Stimulated activated CD4-positive, alpha-beta T cell treated with anti-CD3 and anti-CD28 coated beads, Interleukin-4, amount 100 ng/mL, for 1 hour (primary cell): ENCODE results near the gene TIMP2.
"Not testable (repeated sequence)": the region's sequence is repeated elsewhere in the genome, so short reads cannot be mapped to it uniquely, and the experiment has no call there.

ENCODE experiments used
- DNase-seq: peaks from one replicate; pipeline ENCODE4 v3.0.0-alpha.2; 2020

TIMP2 gene

DNA sequence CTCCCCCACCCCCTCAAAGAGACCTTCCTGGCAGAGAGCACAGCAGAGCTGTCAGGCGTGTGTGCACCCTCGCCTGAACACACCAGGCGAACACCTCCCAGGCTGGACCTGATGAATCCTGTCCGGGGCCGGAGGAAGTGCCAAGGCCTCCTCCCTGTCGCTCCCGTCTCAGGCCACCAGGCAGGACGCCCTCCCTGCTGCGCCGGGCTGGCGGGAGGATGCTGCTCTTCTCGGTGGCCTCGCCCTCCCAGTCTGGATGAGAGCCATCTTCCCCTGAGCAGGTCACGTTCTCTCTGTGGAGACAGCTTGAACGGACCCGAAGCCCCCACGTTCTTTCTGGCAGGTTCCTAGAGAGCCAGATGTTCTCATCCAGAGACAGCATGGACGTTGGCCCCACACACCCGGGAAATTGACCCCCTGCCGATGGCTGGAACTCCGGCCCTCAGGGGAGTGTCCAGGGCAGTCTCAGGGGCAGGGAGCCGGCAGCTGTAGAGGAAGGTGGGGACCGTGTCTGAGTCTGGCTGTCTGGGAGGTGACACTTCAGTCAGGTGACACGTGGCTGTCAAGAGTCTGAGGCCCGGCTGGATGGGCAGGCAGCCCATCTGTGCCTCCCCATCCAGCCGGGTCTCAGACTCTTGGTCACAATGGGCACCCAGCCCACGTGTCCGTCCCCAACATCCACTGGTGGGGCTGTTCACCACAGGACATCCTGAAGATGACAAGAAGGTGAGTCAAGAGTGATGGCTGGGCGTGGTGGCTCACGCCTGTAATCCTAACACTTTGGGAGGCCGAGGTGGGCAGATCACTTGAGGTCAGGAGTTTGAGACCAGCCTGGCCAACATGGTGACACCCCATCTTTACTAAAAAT, 5.0 kb upstream of the TIMP2 start:
- DNase-seq: no peak

DNA sequence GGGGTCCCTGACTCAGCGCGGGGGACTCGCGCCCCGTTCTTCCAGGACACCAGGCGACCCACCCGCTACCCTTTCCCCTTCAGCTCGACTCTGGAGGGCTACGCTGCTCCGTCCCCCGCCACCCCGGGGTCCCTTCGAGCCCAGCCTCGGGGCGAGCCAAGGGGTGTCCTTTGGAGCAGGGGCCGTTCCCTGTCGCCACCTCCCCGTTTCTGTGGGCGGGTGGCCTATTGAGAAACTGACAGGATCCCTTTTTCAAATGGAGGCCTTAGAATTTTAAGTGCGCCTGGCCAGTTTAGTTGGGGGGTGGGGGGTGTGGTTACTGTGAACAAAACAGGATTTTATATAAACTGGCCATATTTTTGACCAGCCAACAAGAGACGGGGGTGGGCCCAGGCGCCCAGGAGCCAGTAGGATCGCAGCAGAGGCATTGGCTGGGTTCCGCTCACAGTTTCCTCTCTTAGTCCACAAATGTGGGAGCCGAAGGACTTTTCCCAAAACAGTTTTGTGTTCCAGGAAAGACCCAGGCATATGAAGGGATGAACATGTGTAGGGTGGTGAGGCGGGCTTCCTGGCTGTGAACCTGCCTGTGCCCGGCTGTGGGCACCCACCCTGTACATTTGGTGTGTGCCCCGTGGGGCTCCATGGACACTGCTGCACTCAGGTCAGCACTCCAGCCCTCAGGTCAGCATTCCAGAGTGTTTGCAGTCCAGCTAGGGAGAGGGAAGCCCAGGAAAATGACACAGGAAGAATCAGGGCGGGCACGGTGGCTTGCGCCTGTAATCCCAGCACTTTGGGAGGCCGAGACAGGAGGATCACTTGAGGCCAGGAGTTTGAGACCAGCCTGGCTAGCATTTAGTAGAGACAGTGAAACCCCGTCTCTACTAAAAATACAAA, 722 bp upstream of the TIMP2 start:
- DNase-seq: no peak

DNA sequence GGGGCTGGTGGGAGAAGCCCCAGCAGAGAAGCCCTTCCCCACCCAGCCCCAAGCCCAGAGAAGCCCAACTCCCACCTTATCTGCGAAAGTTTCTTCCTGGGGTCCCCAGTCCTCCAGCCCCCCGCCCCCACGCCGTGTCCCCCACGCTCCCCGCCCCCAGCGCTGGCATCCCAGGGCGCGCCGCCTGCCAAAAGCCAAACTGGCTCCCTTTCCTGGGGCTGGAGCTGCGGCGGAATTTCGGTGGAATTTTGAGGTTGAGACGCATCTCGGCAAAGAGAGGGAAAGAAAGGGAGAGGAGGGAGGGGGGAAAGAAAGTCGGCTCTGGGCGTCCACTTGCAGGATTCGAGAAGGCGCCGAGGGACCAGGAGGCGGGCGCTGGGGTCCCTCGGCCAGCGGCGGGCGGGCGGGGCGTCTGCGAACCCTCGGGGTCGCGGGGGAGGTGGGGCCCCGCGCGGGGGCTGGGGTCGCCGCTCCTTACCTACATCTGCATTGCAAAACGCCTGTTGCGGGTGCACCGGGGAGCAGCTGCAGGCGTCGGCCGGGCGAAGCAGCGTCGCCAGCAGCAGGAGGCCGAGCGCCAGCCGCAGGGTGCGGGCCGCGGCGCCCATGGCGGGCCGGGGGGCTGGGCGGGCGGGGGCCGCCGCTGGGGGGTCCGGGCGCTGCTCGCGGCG, 571 bp downstream of the TIMP2 start:
- no peak for DNase-seq

DNA sequence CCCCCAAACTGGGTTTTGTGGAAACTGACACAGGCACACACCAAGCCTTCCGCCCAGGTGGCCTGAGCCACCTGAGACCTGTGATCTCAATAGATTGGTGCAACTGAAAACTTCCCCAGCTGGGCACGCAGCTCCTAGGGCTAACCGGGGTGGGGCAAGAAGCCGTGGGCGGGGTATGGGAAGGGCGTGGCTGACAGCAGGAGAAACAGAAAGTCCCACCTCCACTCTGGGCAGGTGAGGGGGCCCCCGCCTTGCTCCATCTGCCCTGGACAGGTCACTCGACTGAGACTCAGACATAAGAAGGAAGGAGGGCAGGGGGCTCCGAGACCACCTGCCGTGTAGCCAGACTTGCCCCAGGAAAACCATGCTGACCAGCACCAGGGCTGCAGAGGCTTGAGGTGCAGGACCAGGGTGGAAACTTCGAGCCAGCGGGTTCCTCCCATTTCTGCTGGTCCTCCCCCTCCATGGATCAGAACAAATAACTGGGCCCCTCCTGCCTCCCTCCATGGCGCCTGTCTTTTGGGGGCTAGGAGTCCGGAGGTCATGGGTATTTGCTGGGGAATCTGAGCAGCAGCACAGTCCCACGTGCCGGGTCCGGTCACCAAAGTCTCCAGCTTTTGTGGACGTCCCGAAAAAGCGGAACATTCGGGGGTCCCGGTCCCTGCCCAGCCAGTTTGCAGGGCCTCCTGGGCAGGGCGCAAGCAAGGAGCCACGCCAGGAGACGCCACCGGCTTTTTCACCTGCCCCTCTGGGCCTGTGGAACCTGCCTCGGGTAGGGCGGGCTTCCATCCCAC, 1.3 kb downstream of the TIMP2 start:
- DNase-seq: peak; percentile 53

DNA sequence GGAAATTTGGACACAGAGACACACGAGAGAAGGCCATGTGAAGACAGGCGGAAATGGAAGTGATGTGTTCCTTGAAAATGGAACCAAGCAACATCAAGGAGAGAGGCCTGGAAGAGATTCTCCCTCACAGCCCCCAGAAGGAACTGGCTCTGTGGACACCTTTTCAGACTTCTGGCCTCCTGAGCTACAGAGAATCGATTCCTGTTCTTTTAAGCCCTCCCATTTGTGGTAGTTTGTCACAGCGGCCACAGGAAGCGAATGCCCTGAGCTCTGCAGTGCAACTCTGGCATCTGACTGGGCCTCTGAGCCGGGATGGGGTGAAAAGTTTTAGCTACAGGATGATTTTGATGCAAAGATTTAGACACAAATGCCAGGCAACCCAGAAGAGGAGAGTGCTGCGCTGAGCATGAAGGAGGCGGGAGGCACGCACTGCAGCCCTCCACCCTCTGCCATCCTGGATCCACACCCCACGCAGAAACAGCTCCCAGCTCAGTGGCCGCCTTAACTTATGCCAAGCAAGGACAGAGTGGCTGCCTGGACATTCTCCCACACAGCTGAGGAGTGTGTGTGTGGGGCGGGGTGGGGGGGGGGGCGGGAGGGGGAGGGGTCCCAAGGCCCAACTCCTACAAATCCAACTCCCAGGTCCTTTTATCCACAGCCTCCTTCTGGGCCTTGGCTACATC, 2.2 kb downstream of the TIMP2 start:
- no peak for DNase-seq

DNA sequence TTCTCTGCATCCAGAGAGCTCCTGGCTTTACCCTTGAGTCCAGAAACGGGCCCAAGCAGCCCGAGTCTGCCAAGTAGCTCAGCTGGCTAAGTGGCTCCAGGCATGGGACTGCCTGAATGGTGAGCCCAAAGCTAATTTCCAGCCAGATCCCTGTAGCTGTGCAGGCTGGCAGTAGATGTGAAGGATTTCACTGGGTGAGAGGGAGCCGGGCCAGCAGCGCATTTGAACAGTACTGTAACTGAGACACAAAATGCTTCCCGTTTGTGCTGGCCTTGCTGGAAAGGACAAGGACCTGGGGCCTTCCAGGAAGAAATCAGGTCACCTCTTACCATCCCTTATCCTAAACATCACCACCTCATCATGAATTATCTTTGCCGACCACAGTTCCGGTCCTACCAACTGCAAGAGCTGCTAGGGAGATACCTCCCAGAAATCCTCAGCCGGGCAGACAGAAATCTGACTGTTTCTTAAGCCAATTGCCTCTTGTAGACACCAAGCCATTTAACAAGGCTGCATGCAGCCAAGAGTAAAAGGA, 3.7 kb downstream of the TIMP2 start:
- no peak for DNase-seq

DNA sequence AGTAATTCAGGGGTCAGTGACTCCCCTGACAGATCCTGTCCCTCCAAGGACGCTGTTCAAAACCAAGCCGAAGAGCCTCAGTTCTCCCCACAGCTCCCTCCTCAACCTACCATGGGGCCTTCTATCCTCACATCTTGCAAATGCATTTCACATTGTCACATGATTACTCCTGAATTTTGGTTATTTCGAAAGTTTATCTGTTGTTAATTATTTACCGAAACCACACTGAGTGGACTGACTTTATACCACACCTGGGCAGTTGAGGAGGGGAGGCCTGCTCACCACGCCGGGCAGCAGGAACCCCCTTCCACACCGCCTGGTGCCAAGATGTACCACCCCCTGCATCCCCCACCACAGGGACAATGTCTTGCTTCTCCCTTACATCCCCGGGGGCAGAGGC, 4.7 kb downstream of the TIMP2 start:
- no peak for DNase-seq

DNA sequence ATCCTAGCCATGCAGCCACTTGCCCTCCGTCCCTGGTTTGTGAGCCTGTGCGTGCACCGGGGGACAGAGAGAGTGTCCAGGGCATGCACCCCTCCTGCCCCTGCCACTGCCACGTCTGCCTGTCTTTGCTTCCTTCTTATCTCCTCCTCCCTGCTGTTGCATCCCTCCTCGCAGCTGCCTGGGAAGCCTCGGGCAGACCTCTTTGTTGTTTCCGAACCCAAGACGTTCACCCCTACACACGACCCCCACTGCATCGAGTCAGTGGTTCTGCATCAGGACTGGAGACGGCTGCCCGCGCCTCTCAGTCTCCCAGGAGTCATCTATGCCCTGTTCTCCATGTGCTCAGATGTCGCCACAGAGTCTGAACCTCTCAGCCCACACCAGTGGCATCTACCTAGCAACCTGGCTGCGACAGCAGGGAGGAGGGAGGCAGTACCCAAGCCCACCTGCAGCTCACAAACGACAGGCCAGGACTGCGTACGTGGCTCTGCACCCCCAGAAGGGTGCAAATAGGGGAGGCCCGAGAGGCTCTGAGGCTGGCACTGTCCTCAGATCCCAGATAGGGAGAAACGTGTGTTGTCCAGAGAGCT, 5.2 kb downstream of the TIMP2 start:
- no peak for DNase-seq

DNA sequence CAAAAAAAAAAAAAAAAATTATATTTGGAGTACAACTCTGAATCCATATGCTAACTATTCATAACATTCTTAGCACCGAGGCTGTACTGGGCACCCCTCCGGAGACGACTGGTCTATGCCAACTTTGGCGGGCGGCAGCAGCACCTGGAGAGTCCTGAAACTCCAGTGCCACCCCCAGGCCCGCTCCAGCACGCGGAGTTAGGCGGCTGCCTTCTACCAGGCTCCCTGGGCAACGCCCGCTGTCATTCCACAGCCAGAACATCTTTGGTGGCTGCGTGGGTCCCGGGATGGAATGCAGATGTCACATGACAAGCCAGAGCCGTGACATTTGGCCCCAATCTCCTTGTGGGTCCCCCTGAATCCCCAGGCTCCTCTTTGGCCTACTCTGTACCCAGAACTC, 6.2 kb downstream of the TIMP2 start:
- DNase-seq: no peak

DNA sequence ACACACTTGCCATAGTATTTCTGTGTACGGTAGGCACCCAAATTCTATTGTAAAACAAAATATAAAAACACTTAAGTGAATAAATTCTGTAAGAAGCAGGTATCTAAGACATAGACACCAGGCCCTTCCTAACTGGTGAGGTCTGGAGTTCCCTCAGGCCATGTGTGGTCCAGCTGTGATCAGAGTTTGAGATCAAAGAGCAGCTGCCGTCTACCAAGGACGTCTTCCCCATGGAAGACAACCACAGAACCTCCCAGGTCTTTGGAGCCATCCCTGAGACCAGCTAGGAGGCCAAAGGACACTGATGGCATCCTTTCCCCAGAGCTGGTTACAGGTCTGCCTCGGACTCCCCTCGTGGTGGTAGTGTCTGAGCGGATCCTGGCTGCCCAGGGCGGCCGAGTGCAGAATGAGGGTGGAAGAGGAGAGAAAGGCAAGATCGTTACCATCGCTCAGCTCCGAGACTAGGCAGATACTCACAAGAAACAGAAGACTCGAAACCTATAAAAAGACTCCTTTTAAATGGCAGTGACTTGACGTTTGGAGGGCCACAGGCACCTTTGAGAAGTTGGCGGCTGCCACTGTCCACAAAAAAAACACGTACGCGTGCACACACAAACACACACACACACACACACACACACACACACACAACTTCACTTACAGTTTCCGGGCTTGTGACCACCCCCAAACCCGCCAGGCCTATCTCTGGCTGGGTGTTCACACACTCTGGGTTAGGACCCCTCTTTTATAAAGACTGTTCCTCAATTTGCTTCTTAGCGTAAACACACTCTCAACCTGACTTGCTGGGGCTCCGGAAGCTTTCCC, 7.5 kb downstream of the TIMP2 start:
- no peak for DNase-seq

DNA sequence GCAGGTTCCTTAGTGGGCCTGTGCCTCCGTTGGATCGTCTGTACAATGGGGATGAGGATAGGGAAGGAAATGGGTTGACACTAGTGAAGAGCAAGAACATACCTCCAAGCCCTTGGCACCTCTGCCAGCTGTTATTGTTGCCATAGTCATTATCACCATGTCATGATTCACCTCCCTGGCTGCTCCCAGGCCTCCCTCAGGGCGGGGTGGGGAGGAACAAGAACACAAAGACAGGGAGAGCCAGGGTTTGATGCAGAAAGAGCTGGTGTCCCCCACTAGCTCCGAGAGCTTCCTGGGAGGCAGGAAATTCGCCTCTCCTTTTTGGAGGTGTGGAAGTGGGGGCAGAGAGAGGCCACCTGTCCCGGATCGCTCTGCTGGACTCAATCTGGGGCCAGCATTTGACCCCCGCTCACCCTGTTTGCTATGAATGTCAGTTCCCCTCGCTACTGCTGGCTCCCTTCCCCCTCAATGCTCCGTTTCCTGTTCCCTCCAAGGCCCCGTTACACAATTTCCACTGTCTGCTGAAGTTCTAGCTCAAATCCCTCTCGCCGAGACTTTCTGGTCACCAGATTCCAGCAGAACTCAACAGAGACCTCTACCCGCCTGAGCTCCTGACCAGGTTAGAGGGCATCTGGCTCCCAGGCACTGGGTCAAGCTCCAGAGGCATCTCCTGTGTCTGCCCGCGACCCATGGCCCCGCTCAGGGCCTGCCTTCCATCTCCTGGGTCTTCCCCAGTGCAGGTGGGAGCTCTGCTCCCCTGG, 9.1 kb downstream of the TIMP2 start:
- no peak for DNase-seq

DNA sequence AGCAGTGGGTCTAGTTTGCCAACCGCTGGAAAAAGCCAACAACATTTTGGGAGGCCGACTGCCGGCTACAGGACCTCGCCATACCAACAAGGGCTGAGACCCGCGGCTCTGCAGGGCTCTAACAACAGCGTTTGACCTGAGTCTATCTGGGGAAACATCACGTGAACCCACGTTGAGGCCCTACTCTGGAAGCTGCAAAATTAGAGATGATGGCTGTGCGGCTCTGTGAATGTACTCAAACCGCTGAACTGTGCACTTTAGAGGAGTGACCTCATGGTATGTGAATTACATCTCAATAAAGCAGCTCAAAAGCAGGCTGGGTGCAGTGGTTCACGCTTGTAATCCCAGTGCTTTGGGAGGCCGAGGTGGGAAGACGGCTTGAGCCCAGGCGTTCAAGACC, 12.1 kb downstream of the TIMP2 start:
- DNase-seq: no peak

DNA sequence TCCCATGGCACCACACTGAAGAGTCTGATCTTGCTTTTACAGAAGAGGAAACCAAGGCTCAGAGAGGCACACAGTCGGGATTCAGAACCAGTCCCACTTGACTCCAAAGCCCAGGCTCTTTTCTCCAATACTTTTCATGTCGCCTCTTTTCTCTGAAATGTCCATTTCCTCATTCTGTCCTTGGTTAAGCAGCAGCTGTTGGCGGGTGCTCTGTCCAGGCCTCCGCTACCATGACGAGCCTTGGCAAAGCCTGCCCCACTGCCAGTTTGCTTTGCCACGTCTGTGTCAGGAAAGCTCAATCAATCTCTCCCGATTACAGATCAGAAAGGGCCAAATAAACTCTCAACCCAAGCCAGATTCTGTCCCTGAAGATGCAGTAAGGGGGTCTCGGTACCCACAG, 13.1 kb downstream of the TIMP2 start:
- no peak for DNase-seq

DNA sequence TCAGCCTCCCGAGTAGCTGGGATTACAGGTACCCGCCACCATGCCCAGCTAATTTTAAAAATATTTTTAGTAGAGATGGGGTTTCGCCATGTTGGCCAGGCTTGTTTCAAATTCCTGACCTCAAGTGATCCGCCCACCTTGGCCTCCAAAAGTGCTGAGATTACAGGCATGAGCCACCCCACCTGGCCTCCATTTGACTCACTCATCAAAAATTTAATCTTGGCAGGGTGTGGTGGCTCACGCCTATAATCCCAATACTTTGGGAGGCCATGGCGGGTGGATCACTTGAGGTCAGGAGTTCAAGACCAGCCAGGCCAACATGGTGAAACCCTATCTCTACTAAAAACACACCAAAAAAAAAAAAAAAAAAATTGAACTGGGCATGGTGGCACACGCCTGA, 13.6 kb downstream of the TIMP2 start:
- not testable (repeated sequence) for DNase-seq

DNA sequence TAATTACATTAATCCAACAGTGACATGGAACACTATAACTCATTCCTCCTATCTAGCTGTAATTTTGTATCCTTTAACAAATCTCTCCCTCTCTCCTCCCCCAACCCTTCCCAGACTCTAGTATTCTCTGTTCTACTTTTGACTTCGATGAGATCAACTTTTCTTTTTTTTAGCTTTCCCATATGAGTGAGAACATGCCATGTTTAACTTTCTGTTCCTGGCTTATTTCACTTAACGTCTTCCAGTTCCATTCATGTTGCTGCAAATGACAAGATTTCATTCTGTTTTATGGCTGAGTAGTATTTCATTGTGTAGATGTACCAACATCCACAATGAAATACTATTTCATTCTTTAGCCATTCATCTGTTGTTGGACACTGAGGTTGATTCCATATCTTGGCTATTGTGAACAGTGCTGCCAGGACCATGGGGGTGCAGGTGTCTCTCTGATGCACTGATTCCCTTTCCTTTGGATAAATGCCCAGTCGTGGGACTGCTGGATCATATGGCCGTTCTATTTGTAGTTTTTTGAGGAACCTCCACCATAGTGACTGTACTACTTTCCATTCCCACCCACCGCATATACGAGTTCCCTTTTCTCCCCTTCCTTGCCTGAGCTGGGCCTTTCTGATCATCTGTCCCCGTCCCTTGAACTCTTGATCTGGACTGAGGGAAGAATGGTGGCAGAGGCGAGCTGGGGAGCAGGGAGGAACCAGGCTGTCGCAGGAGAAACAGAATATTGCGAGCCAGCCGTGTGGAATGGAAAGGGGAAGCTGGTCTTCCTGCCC, 14.5 kb downstream of the TIMP2 start:
- DNase-seq: no peak

DNA sequence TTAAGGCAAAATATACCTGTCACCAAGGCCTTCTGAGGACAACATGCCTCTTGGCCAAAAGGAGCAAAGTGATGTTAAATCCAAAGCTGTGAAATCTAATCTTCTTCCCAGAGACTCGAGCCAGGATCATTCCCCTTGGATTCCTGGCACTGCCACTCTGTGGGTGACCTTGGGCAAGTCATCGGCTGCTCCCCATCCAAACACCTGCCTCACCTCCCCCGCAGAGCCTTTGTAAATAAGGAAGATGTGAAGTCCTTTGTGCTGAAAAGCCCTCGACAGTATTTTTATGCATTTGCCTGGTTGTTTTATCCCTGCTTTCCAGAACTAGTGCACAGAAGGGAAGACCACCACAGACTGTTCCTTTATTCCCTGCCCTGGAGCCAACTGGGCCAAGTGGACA, 16.8 kb downstream of the TIMP2 start:
- DNase-seq: no peak

DNA sequence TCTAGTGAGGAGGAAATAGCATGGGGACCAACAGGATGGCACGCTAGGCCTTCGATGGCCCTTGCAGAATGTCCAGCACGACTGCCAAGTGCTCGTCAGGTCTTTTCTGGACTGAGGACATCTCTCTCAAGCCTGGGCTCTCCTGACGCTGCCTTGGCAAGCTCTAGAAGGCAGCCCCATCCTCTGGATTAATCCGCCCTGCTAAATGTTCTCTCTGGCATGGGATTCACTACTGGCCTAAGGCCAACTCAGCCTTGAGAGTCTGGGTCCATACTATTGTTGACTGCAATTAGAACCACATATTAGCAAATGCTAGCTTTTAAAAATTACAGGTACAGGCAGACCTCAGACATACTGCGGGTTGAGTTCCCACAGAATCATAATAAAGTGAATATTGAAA, 19.6 kb downstream of the TIMP2 start:
- no peak for DNase-seq

DNA sequence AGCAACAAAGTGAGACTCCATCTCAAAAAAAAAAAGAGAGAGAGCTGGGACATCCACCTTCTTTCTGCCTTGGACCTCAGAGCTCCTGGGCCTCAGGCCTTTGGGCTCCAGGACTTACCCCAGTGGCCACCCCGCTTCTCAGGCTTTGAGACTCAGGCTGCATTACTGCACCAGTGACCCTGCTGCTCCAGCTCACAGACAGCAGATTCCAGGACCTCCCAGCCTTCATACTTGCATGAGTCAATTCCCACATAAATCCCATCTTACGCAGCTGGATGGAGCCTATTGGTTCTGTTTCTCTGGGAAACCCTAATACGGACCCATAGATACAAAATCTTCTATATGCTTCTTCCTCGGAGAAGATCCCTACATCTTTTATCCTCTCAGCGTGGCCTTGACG, 20.1 kb downstream of the TIMP2 start:
- no peak for DNase-seq

DNA sequence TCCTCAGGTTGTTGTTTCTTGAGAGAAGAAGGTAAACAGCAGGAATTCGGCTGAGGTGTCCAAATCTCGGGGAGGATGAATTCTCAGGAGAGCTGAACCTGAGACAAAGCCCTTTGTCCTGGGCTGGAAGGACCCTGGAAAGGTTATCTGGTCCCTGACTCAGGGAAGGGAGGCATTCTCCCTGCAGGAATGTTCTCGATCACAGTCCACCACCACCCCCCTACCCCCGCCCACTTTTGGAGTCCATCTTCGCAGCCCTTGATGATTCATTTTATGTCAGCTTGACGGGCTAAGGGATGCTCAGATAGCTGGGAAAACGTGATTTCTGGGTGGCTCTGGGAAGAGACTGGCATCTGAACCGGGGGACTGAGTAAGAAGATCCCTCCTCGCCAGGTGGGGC, 20.8 kb downstream of the TIMP2 start:
- no peak for DNase-seq
